HG02884 (cell line): ENCODE measurements around the gene LIMCH1.
"Not testable (repeated sequence)": the region's sequence is repeated elsewhere in the genome, so short reads cannot be mapped to it uniquely, and the experiment has no call there.

ENCODE experiments used
- ATAC-seq: cut with Tn5 transposase; IDR thresholded peaks from one replicate; pipeline ENCODE4 v1.9.1; 2021; ENCODE audit warnings: mild to moderate bottlenecking, moderate library complexity; ENCODE audit not compliant: unreplicated experiment

Gene LIMCH1

DNA sequence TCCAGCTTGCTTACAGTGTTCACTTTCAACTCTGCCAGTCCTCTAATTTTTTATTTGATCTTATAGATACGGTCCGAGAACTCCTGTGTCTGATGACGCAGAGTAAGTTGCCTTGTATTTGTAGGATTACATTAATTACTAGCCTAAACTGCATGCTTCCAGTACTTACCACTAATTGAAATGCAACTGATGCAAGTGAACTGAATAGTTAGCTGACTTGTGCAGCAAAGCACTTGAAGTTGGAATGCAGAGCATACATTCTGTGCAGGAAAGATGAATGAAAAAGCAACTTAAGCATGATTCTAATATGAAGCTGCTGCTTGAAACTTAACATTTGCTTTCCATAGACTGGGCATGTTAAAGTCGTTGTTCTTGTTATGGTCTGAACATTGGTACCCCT, 100.9 kb downstream of the LIMCH1 start:
- ATAC-seq = no peak

DNA sequence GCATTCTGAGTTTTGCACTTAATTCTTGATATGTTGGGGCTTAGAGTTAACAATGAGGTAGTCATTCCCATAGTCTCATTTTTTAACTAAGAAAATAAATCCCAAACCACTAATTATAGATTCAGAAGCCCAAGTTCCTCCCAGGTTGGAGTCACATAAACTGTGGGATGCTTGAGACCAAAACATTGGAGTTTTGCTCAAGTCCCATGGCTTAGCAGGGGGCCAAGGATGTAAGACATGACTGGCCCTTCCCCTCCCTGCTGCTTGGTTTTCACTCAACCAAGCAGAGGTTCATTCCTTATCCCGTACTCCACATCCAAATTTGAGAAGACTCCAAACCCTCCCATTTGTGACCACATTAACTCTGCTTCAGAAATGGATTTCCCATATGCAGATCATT, 101.3 kb downstream of the LIMCH1 start:
- ATAC-seq = no peak

DNA sequence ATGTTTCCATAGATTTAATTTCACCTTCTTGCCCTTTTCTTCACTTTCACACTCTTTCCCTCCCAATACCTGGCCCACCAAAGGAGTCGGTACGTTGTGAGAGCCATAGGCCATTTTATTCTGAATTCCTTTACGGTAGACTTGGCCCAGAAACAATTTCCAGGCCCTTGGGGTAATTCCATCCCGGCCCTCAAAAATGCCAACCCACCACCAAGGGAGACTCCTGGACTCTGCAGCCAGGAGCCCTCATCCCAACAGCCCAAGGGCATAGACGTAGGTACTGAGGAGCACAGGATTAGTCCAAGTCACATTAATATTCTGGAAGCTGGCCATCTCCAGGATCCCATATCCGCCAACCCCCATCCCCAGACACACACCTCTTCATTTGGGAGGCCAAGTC, 102.9 kb downstream of the LIMCH1 start:
- no peak for ATAC-seq

DNA sequence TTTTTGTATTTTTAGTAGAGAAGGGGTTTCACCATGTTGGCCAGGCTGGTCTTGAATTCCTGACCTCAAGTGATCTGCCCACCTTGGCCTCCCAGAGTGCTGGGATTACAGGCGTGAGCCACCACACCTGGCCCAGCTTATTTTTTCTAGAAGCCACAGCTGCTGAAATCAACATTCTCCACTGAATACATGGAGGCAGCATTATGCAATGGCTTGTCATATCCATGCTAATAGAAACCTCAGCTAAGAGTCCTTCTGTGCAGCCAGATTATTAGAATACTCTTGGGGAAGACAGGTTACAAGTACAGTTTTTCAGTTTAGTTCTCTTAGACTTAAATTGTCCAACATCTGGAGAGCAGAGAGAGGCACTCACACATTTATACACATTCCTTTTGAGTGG, 104.8 kb downstream of the LIMCH1 start:
- not testable (repeated sequence) for ATAC-seq

DNA sequence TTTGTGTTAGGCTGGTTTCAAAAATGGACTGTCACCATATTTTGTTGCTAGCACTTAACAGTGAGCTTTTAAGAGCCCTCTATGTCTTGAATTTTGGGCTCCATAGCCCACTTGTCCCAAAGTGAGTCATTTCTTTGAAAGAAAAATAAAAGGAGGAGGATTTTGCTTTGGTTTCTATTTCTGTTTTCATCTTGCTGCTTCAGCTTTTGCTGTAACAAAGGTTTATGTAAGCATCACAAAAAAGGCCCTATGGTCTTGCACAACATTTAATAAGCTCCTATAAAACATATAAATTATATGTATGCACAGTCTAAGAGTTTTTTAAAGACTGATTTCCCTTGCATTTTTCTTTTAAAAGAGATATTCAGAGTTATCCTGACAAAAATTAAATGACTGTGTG, 105.4 kb downstream of the LIMCH1 start:
- ATAC-seq = no peak

DNA sequence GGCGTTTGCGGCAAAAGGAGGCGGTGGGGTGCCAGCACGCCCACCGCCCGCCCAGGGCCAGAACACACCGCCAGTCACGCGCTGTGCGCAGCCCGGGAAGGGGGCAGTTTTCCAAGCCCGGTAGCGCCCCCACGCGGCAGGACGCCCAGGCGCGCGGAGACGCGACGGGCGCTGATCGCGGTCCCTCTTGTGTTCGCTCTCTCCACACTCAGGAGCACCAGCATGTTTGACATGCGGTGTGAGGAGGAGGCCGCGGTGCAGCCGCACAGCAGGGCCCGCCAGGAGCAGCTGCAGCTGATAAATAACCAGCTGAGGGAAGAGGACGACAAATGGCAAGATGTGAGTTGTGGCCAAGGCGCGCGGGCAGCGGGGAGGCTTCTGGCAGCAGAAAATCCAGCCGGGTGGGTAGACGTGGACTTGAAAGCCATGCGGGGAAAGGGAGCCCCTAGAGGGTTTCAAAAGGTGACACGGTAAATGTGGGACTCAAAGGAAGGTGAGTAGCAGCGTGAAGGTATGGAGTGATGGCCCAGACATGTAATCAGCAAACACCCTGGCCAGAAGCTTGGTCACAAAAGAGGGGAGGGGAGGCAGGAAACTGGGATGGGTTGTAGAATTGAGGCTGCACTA, 106.4 kb downstream of the LIMCH1 start:
- ATAC-seq = no peak

DNA sequence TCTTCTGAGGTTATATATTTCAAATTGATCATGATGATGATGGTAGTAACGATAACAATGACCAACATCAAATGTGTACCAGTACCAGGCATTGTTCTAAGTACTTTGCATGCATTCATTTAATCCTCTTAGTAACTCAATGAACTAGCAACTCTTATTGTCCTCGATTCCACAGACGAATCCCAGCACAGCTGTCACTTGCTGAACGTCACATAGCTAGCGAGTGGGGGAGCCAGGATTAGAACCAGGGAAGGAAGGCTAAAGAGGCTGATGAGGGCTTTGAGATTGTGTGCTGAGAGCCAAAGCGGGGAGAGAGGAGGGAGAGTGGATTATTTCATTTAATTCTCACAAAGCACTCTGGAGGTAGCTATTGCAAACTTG, 106.9 kb downstream of the LIMCH1 start:
- ATAC-seq = no peak

DNA sequence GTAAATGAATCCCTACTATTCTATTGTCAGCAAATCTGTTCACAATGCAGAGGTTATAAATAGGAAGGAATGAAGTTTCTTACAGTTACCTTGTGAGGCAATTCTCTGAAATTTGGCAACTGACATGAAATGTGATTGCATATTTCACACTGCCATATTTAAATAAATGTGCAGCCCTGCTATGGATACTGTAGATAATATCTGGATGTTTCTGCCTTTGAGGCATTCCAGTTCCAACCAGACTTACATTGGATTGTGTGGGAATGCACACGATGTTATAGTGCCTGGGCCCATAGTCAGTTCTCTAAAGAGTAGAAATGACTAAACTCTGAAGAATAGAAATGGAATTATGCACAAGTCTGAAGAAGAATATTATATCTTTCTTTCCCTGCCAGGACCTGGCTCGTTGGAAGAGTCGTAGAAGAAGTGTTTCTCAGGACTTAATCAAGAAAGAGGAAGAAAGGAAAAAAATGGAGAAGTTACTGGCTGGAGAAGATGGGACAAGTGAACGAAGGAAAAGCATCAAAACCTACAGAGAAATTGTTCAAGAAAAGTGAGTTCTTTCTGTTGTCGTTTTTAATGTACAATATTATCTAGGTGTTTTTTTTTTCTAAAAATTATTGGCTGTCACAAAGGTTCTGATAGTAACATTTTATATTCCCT, 107.9 kb downstream of the LIMCH1 start:
- ATAC-seq = no peak

DNA sequence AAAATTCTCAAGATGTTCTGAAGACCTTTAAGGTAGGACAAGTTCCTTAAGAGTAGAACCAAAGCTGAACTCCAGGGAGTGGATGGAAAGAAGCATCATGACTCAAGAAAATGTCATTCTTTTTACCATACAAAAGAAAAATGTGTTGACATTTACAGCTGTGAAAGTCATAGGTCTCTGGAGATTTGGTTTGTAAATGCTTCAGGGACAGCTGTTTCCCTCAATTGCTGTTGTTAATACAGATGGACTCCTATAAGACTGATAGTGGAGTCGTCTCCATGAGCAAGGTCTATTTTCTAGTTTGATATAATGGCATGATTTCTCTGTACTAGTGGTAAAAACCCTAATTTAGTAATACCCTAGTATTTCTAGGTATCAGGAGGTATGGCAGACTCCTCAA, 108.9 kb downstream of the LIMCH1 start:
- ATAC-seq = no peak

DNA sequence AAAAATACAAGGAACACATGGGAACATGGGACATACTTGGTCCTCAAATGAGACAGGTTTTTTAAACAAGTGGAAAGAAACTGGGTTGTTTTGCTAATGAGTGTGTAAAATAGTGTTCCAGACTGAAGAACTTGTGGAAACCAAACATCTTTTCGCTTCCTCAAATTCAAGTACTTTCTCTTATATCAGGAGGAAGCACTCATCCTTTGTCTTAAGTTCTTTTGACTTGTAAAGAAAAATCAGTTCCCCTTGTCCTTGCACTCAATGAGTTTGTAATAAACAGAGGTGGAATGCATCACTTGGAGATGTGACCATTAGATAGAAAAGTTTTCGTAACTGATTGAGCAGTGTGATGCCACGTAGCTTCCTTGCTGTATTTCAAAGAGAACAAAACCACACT, 109.4 kb downstream of the LIMCH1 start:
- no peak for ATAC-seq

DNA sequence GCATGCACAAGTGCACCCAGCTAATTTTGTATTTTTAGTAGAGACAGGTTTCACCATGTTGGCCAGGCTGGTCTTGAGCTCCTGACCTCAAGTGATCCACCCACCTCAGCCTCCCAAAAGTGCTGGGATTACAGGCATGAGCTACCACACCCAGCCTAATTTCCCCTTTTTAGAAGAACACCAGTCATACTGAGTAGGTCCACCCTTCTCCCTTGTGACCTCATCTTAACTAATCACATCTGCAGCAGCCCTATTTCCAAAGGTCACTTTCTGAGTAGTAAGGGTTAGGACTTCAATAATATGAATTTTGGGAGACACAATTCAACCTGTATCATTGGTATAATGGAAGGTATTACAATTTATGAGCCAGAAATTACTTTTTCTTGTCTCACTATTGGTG, 113.2 kb downstream of the LIMCH1 start:
- not testable (repeated sequence) for ATAC-seq

DNA sequence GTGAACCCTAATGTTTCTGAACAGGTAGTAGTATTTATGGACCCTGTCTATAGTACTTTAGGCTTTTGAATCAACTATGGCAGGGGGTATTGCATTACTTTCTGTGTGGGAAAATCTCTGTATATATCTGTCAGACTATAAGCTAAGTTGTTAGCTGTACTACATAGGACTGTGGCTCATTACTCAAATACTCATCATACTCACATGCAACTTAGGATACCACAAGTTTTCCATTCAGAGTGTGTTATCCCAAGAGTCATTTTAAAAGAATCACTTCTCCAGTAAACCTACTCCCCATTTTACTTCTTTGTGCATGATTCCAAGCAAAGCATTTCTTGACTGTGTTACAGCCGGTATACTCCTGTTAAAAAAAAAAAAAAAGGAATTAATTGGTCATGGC, 115.0 kb downstream of the LIMCH1 start:
- ATAC-seq = no peak

DNA sequence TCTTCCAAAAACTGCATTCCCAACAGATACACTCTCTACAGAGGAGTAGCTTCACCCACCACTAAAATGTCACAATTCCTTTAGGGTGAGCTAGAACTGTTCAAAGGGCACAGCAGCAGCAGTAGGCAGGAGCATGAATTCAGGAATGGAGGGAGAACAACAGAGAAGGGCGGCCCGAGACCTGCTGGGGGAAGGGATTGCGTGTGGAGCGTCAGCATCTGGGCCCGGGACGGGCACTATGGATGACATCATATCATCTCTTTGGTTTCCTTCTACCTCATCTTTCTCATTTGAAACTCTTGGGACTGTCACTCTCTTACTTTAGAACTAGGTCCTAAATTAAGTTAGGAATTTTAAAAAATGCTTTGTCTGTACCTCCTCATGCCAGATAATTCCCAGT, 115.6 kb downstream of the LIMCH1 start:
- ATAC-seq = no peak

DNA sequence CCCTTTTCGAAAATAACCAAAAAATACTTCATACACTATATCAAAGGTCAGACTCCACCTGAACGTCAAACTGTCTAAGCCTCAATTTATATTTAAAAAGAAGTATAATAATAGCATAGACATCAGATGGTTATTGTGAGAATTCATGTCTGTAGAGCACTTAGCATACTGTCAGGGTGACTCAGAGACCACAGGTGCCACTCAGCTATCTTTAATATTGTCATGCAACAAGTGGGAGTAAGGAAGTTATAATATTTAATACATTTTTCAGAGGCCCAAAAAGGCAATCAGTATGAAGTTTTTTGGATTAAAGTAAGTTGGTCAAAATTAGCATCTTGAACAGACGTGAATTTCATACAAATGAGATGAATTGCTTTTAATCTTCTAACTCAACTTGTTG, 117.2 kb downstream of the LIMCH1 start:
- no peak for ATAC-seq

DNA sequence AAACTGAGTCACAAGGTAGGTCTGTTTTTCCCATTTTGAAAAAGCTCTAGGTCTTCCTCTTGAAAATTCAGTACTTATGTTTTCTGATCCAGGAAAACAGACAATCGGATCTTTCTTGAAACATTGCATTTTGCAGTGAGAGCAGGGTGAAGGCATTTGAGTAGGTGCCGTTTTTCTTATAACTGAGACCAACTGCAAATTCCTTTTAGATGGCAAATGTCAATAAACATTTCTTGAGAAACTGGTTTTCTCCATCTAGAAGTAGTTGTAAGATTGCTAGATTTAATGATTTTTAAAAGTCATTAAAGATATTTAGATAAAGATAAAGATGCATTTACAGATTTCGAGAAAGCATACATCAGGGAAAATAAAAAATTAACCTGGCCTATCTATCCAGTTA, 118.1 kb downstream of the LIMCH1 start:
- no peak for ATAC-seq

DNA sequence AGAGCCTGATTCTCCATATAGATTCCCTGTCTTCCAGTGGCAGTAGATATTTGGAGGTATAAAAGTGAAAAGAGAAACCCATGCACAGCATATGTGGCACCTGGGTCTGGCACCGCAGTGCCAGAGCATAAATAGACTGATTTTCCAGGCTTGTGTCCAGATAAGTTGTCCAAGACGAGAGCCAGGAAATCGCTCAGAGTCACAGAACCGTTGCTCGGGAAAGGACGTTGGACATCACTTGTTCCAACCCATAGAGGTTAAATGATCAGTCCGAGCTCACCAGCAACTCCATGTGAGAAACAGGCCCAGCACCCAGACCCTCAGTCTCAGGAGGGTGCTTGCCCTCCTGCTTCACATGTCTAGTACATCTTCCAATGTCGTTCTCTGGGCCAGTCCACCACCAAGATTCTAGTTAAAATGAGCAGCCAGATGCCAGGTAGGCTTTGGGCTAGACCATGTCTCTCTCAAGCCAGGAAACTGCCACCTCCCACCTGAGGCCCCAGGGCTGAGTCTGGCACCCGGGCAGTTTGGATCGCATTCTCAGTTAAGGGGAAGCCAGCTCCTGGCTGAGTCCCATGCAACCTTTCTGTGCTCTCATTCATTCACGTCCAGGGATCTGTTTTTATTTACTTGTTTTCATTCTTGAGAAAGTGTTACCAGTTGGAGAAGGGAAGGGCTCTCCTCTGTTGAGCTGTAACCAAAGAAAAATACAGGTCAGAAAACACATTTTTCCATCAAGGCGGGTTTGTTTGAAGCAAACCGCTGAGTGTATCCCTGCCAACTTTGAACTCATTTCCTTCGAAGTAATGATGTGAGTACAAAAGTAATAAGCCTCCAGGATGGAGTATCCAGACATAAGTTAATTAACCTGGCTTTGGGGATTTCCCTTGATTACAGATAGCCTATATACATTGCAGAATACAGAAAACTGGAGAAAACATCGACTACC, 118.9 kb downstream of the LIMCH1 start:
- no peak for ATAC-seq

DNA sequence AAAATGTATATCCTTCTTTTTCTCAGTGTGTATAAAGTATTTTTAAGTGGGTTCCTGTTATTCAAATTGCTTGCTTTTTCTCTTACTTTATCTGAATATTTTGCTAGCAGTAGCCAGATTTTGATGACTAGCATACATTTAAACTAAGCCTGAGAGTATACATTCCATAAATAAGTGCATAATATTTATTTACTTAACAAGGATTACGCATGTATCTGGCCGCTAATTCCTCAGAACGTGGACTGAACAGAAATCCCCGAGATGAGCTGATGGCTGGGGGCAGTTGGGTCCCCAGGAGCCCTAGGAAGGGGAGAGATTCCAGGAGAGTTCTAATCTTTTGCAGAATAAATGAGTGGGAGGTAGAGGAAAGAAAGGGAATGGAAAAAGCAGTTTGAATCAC, 119.6 kb downstream of the LIMCH1 start:
- ATAC-seq = no peak

DNA sequence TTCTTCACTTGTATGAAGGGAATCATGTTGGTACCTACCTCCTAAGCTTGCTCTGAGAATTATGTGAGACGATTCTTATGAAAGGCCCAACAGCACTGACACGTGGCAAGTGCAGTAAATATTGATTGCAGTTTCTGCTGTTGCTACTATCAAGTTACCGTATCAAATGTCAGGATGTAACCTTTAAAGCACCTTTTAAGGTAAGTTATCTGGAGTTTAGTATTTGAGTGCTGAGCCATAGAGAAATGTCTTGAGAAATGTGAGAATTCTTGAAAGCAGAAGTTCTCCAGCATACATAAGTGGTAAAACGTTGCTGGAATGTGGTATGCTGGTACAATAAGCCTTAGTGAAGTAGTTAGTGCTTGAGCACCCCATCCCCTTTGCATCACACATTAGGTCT, 120.2 kb downstream of the LIMCH1 start:
- no peak for ATAC-seq

DNA sequence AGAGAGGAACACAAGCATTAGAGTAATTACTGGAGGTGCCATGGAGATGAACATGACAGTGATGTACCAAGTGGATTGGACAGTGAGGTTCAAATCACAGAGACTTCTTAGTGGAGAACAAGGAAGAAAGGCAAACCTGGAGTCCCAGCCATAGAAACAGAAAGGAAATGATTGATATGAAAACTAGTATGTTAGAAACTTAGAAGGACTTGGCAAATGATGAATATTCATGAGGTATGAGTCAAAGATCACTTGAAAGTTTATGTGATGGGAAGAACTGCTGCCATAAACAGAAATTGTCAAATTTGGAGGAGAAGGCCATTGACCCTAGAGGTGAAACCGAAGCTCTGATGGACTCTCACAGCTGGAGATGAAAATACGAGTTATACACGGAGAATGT, 122.4 kb downstream of the LIMCH1 start:
- no peak for ATAC-seq

DNA sequence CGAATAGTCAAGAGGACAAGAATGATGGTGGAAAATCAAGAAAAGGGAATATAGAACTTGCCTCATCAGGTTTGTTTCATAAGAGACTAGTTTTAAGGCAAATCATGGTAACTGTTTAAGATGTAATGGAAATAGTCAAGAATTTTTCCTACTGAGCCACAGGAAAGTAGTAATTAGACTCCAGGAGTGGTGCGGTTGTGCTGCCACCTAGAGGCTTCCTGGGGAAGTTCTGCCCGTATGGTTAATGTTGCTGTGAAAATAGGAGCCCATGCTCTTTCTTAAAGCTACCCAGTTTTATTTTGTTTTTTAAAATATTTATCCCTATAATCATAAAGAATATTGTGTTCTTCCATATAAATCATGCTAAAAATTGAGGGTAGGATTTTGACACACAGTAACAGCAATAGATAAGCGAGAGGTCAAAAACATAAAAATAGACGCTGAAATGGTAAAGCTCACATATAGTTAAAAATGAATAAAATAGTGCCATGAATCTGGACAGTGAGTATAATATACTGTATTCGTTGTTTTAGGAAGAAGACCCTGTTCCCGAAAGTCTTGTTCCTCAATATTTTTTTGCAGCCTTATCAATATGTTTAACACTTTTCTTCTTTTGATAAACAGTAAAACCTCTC, 123.6 kb downstream of the LIMCH1 start:
- peak; percentile 76 for ATAC-seq

DNA sequence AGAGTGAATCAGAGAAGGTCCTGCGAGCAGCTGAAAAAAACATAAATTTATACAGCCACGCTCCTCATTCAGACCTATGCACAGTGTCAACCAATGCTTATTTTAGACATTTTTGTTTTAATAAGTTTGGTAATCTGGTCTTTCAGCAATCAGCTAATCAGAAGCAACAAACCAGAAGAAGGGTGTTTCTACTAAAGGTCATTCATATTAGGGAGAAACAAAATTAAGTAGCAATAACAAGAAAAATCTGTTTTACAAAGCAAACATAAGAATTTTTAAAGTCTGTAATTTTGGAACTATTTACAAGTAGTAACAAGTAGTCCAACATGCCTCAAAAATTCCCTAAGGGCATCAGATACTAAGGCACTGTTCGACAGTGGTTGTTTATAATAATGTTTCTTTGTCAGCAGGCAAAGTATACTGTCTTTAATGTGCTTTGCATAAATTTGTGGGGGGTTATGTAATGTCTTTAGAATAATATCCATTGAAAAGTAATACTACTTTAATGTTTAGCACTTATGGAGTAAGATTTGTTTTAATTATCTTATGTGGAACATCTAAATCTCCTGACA, 127.8 kb downstream of the LIMCH1 start:
- ATAC-seq = no peak
